ENCODE measurements around the gene BDH2.

Gene BDH2

DNA sequence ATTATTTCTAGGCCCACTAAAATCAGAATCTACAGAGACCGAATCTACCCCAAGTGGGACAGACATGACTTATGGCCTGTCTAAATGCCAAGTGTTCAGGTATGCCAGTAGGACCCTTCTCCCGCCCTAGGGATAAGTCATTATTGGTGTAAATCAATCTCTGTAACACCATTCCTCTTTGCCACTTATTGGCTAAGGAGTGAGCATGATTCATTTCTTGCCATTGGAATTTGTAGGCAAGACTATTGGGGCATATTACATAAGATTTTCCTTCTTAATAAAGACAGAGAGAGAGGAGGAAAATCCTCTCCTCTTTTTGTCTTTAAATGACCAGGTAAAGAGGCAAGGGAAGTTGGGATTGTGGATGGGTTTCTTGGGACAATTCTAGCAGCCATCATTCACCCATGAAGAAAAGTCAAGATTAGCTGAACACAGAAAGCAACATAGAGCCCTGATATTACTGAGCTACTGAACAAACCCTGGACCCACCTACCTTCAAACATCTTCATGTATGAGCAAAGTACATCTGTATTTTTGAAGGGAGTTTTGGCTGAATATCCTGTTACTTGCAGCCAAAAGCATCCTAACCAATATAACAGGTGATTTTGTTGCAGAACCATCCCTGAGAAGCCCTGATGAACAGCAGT is 25.7 kb downstream of the BDH2 start:
- TF ChIP-seq, protein P1, sequence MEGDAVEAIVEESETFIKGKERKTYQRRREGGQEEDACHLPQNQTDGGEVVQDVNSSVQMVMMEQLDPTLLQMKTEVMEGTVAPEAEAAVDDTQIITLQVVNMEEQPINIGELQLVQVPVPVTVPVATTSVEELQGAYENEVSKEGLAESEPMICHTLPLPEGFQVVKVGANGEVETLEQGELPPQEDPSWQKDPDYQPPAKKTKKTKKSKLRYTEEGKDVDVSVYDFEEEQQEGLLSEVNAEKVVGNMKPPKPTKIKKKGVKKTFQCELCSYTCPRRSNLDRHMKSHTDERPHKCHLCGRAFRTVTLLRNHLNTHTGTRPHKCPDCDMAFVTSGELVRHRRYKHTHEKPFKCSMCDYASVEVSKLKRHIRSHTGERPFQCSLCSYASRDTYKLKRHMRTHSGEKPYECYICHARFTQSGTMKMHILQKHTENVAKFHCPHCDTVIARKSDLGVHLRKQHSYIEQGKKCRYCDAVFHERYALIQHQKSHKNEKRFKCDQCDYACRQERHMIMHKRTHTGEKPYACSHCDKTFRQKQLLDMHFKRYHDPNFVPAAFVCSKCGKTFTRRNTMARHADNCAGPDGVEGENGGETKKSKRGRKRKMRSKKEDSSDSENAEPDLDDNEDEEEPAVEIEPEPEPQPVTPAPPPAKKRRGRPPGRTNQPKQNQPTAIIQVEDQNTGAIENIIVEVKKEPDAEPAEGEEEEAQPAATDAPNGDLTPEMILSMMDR (IDR thresholded peaks at IDR 0.05) = no peak
- TF ChIP-seq ZFX (IDR thresholded peaks at IDR 0.05; ENCODE audit: borderline replicate concordance) = no peak
- no peak overlapping the region for H3K27ac ChIP-seq

GRCh38 chr4:103067841-103068547 is 31.6 kb downstream of the BDH2 start:
- H3K27ac ChIP-seq = no peak overlapping the region

DNA sequence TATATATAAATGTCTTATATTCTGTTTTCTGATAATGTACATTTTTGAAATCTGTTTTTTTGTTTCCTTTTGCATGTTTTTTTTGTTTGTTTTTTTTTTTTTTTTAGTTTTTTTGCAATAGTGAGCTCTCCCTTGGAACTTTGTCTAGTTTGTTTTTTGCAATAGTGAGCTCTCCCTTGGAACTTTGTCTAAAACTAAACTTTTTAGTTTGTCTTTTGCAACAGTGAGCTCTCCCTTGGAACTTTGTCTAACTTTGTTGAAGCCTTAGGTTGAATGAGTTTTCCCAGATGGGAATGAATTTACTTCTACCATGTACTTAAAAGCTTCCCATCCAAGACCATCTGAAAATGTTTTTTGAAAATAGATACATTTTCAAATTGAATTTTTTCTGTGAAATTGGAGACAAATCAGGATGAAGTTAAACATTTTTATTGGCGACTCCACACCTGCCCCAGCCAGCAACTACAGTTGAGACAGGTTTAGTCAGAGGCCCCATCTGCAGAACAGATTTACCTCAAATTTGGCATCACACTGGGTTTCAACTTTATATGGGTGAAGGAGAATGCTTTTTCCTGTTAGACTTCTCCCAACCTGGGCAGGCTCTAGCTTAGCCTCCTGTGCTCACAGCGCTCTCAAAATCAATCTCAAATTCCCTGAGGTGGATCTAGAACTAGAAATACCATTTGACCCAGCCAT is 39.0 kb downstream of the BDH2 start:
- TF ChIP-seq, protein P1 (IDR thresholded peaks at IDR 0.05) = no peak
- TF ChIP-seq ZFX (IDR thresholded peaks at IDR 0.05; ENCODE audit: borderline replicate concordance) = no peak
- no peak overlapping the region for H3K27ac ChIP-seq

More at GRCh38 chr4:103067841-103068547, 31.6 kb downstream of the BDH2 start:
- TF ChIP-seq, protein P1 (IDR thresholded peaks at IDR 0.05) = no peak
- TF ChIP-seq ZFX (IDR thresholded peaks at IDR 0.05; ENCODE audit: borderline replicate concordance) = no peak

DNA sequence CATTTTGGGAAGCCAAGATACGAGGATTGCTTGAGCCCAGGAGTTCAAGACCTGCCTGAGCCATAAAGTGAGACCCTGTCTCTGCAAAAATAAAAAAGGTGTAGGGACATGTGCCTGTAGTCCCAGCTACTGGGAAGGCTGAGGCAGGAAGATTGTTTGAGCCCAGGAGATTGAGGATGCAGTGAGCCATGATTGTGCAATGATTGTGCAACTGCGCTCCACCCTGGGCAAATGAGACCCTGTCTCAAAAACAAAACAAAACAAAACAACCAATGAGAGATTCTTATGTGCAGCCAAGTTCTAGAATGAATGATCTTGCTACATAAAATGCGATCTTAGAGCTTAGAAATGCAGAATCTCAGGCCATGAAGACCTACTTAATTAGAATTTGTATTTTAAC is 45.6 kb downstream of the BDH2 start:
- no peak overlapping the region for H3K27ac ChIP-seq
- TF ChIP-seq, protein P1 (IDR thresholded peaks at IDR 0.05) = no peak
- no peak for TF ChIP-seq ZFX (IDR thresholded peaks at IDR 0.05; ENCODE audit: borderline replicate concordance)

DNA sequence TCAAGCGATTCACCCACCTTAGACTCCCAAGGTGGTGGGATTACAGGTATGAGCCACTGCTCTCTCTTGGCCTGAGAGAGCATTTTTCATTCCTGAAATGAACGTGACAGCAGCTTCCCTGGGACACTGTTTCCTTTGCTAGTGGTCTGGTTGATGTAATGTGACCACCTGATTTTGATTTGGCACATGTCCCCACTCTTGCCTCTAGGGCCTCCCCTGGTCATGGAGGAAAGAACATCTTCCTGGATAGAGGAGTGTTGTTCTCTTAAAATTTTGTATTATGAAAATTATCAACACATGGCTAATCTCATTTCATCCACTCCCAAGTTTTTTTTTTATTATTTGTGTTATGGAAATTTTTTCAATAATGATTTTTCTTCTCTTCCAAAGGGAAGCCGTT is 46.9 kb downstream of the BDH2 start:
- H3K27ac ChIP-seq = no peak overlapping the region
- no peak for TF ChIP-seq ZFX (IDR thresholded peaks at IDR 0.05; ENCODE audit: borderline replicate concordance)
- TF ChIP-seq, protein P1 (IDR thresholded peaks at IDR 0.05) = no peak

DNA sequence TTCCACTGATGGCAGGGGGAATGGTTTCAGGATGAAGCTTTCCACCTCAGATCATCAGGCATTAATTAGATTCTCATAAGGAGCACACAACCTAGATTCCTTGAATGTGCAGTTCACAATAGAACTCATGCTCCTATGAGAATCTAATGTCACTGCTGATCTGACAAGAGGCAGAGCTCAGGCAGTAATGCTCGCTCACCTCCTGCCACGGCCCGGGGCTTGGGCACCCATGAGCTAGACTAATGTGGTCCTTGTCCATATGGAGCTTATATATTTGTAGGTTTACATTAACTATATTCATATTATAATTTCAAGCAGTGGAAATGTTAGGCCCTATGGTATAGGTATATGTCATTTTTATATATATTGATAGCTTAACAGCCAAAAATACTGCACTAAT is 47.5 kb downstream of the BDH2 start:
- TF ChIP-seq ZFX (IDR thresholded peaks at IDR 0.05; ENCODE audit: borderline replicate concordance) = no peak
- TF ChIP-seq, protein P1 (IDR thresholded peaks at IDR 0.05) = no peak
- no peak overlapping the region for H3K27ac ChIP-seq
